Measurements from ENCODE around the gene IYD. TPM values are rescaled to one million over a fixed set of nuclear protein-coding genes. Genes with fewer than 3 reads are reported as not detected.

Gene IYD
- polyA plus RNA-seq, 1 of the 3 experiments (the other 2 are of a cell fraction), result not detected

GRCh38 chr6:150346346-150346745 lies 22.5 kb upstream of the IYD start:
- TF ChIP-seq ELF1 (IDR thresholded peaks at IDR 0.05), result no peak
- TF ChIP-seq NFIC (IDR thresholded peaks at IDR 0.05; ENCODE audit: borderline replicate concordance), result no peak
- no peak for TF ChIP-seq TEAD4 (IDR thresholded peaks at IDR 0.05; ENCODE audit: borderline replicate concordance, insufficient read depth)
- no peak for TF ChIP-seq RXRA (IDR thresholded peaks at IDR 0.05; ENCODE audit: borderline replicate concordance, low read depth)
- TF ChIP-seq FOXM1 (IDR thresholded peaks at IDR 0.05; ENCODE audit: low read depth), result no peak
- TF ChIP-seq SIN3A (IDR thresholded peaks at IDR 0.05; ENCODE audit: borderline replicate concordance, low read depth, low read length), result no peak
- Histone ChIP-seq H3K4me2 (no peak overlapping the region), H3K79me2 (ENCODE audit: insufficient read depth) (no peaks in the 10 kb centered on the region), H3K27me3 (ENCODE audit: insufficient read depth) (peaks cover 4% of the 10 kb centered on the region; the same call in 1 of the 2 replicates), H3K4me3 (ENCODE audit: low read depth in 2 of 2, low read length in 1 of 2) (no peak overlapping the region), H3K9me3 (no peaks in the 10 kb centered on the region), H4K20me1 (ENCODE audit: insufficient read depth) (no peaks in the 10 kb centered on the region), H3F3A (replicated peaks; ENCODE audit: insufficient read depth) (no peaks in the 10 kb centered on the region), H3K36me3 (replicated peaks in 1 of 2; ENCODE audit: control insufficient read depth in 1 of 2, insufficient read depth in 2 of 2, low read length in 1 of 2) (no peaks in the 10 kb centered on the region), H3K4me1 (ENCODE audit: control insufficient read depth in 1 of 2, insufficient read depth in 2 of 2, low read depth in 1 of 2, low read length in 1 of 2) (no peaks in the 10 kb centered on the region), H3K27ac (ENCODE audit: low read depth in 2 of 2, low read length in 1 of 2) (no peak overlapping the region), H2AFZ (ENCODE audit: low read depth) (no peak overlapping the region), H3K9ac (no peak overlapping the region), H3K9me2 (no peaks in the 10 kb centered on the region)
- ChIA-PET POLR2A (no interaction called here), CTCF (interaction anchor here (1.4 kb wide), 1 partner anchor 8 kb away, joined by 3 read pairs; no protein-coding TSS in a partner anchor)
- DNase-seq, result no peak
- WGBS (ENCODE audit: low lambda C conversion rate), result 8% methylated on average over 2 of the region's 2 CpGs

- no peak overlapping the region for H2AFZ ChIP-seq (ENCODE audit: low read depth)
- no peak overlapping the region for H3K4me3 ChIP-seq (ENCODE audit: low read depth in 2 of 2, low read length in 1 of 2)
- CTCF ChIA-PET, result no interaction called here
- TF ChIP-seq TAF1 (IDR thresholded peaks at IDR 0.05; ENCODE audit: borderline replicate concordance, low read depth, low read length) (no peak), POLR2AphosphoS5 (IDR thresholded peaks at IDR 0.05; ENCODE audit: low read depth, low read length) (no peak), MEF2A (IDR thresholded peaks at IDR 0.05; ENCODE audit: borderline replicate concordance, low read depth) (no peak), GATA2 (CRISPR knock-in tag; IDR thresholded peaks at IDR 0.05) (no peak), MXI1 (IDR thresholded peaks at IDR 0.05; ENCODE audit: low read depth, low read length) (no peak)
- no peaks in the 10 kb centered on the region for H3K79me2 ChIP-seq (ENCODE audit: insufficient read depth)
- no peaks in the 10 kb centered on the region for H3K4me1 ChIP-seq (ENCODE audit: control insufficient read depth in 1 of 2, insufficient read depth in 2 of 2, low read depth in 1 of 2, low read length in 1 of 2)
- H3K4me2 ChIP-seq, result no peak overlapping the region
- no peaks in the 10 kb centered on the region for H3K36me3 ChIP-seq (replicated peaks in 1 of 2; ENCODE audit: control insufficient read depth in 1 of 2, insufficient read depth in 2 of 2, low read length in 1 of 2)
- H3K27ac ChIP-seq (ENCODE audit: low read depth in 2 of 2, low read length in 1 of 2), result no peak overlapping the region
- no peak overlapping the region for H3K9ac ChIP-seq
- H4K20me1 ChIP-seq (ENCODE audit: insufficient read depth), result no peaks in the 10 kb centered on the region
- POLR2A ChIA-PET, result interaction anchor here (0.5 kb wide), 1 partner anchor 15 kb away, joined by 3 read pairs; no protein-coding TSS in a partner anchor
- H3K9me2 ChIP-seq, result no peaks in the 10 kb centered on the region
- WGBS (ENCODE audit: low lambda C conversion rate), result 21% methylated on average over 5 of the region's 5 CpGs
- H3K9me3 ChIP-seq, result no peaks in the 10 kb centered on the region
- peaks cover 4% of the 10 kb centered on the region; the same call in 1 of the 2 replicates for H3K27me3 ChIP-seq (ENCODE audit: insufficient read depth)
- no peaks in the 10 kb centered on the region for H3F3A ChIP-seq (replicated peaks; ENCODE audit: insufficient read depth)
- DNase-seq, result no peak
Observed at GRCh38 chr6:150347845-150348244, 21.0 kb upstream of the IYD start.

GRCh38 chr6:150349546-150349945 lies 19.3 kb upstream of the IYD start:
- TF ChIP-seq REST (IDR thresholded peaks at IDR 0.05; ENCODE audit: low read depth, low read length), result no peak
- no peak for TF ChIP-seq MEF2A (IDR thresholded peaks at IDR 0.05; ENCODE audit: borderline replicate concordance, low read depth)
- no peak for TF ChIP-seq PBX3 (IDR thresholded peaks at IDR 0.05)
- TF ChIP-seq SMC3 (IDR thresholded peaks at IDR 0.05; ENCODE audit: low read depth, low read length), result no peak
- H3K79me2 ChIP-seq (ENCODE audit: insufficient read depth), result no peaks in the 10 kb centered on the region
- no peak overlapping the region for H3K9ac ChIP-seq
- no peaks in the 10 kb centered on the region for H4K20me1 ChIP-seq (ENCODE audit: insufficient read depth)
- H3K4me1 ChIP-seq (ENCODE audit: control insufficient read depth in 1 of 2, insufficient read depth in 2 of 2, low read depth in 1 of 2, low read length in 1 of 2), result no peaks in the 10 kb centered on the region
- H3K9me3 ChIP-seq, result no peaks in the 10 kb centered on the region
- H3K27ac ChIP-seq (ENCODE audit: low read depth in 2 of 2, low read length in 1 of 2), result no peak overlapping the region
- no peak overlapping the region for H2AFZ ChIP-seq (ENCODE audit: low read depth)
- ChIA-PET CTCF (no interaction called here), POLR2A (no interaction called here)
- no peaks in the 10 kb centered on the region for H3F3A ChIP-seq (replicated peaks; ENCODE audit: insufficient read depth)
- no peak overlapping the region for H3K4me3 ChIP-seq (ENCODE audit: low read depth in 2 of 2, low read length in 1 of 2)
- DNase-seq, result no peak
- no peaks in the 10 kb centered on the region for H3K36me3 ChIP-seq (replicated peaks in 1 of 2; ENCODE audit: control insufficient read depth in 1 of 2, insufficient read depth in 2 of 2, low read length in 1 of 2)
- H3K9me2 ChIP-seq, result no peaks in the 10 kb centered on the region
- no peak overlapping the region for H3K4me2 ChIP-seq
- WGBS (ENCODE audit: low lambda C conversion rate), result 4% methylated on average over 4 of the region's 4 CpGs
- peaks cover 4% of the 10 kb centered on the region; the same call in 1 of the 2 replicates for H3K27me3 ChIP-seq (ENCODE audit: insufficient read depth)
